ENCODE measurements around the gene KRT33B.

The KRT33B gene

GRCh38 chr17:41334385-41335305 is 35.0 kb downstream of the KRT33B start:
- Histone ChIP-seq H3K79me2 (ENCODE audit: insufficient read depth, low read length) (no peaks in the 10 kb centered on the region), H3K4me3 (ENCODE audit: insufficient read depth, low read length, poor library complexity, severe bottlenecking) (no peak overlapping the region), H3F3A (ENCODE audit: insufficient read depth) (no peaks in the 10 kb centered on the region), H3K9ac (ENCODE audit: low read length) (no peak overlapping the region), H3K9me3 (ENCODE audit: insufficient read depth, low read length) (no peaks in the 10 kb centered on the region), H2AFZ (ENCODE audit: low read depth, low read length, severe bottlenecking) (no peak overlapping the region), H3K4me2 (ENCODE audit: low read depth, low read length, poor library complexity, severe bottlenecking) (no peak overlapping the region), H3K27ac (ENCODE audit: low read depth, low read length) (no peak overlapping the region), H3K36me3 (ENCODE audit: low read length) (no peaks in the 10 kb centered on the region), H4K20me1 (ENCODE audit: low read depth, low read length) (no peaks in the 10 kb centered on the region), H3K9me2 (replicated peaks; ENCODE audit: insufficient read depth, low read length) (no peaks in the 10 kb centered on the region), H3K27me3 (ENCODE audit: low read length) (no peaks in the 10 kb centered on the region)
- TF ChIP-seq CTCF (IDR thresholded peaks at IDR 0.05; ENCODE audit: insufficient read depth, low read length, poor library complexity, severe bottlenecking) = no peak
- TF ChIP-seq EZH2phosphoT487 (conservative IDR thresholded peaks at IDR 0.05; ENCODE audit: low read length) = no peak

- Histone ChIP-seq H4K20me1 (ENCODE audit: low read depth, low read length) (no peaks in the 10 kb centered on the region), H2AFZ (ENCODE audit: low read depth, low read length, severe bottlenecking) (no peak overlapping the region), H3K36me3 (ENCODE audit: low read length) (no peaks in the 10 kb centered on the region), H3F3A (ENCODE audit: insufficient read depth) (no peaks in the 10 kb centered on the region), H3K27ac (ENCODE audit: low read depth, low read length) (no peak overlapping the region), H3K9me3 (ENCODE audit: insufficient read depth, low read length) (no peaks in the 10 kb centered on the region), H3K79me2 (ENCODE audit: insufficient read depth, low read length) (no peaks in the 10 kb centered on the region), H3K27me3 (ENCODE audit: low read length) (no peaks in the 10 kb centered on the region), H3K9ac (ENCODE audit: low read length) (no peak overlapping the region), H3K4me3 (ENCODE audit: insufficient read depth, low read length, poor library complexity, severe bottlenecking) (no peak overlapping the region), H3K9me2 (replicated peaks; ENCODE audit: insufficient read depth, low read length) (no peaks in the 10 kb centered on the region), H3K4me2 (ENCODE audit: low read depth, low read length, poor library complexity, severe bottlenecking) (no peak overlapping the region)
- no peak for TF ChIP-seq CTCF (IDR thresholded peaks at IDR 0.05; ENCODE audit: insufficient read depth, low read length, poor library complexity, severe bottlenecking)
- no peak for TF ChIP-seq EZH2phosphoT487 (conservative IDR thresholded peaks at IDR 0.05; ENCODE audit: low read length)
Observed at GRCh38 chr17:41333836-41334235, 35.8 kb downstream of the KRT33B start.

- H2AFZ ChIP-seq (ENCODE audit: low read depth, low read length, severe bottlenecking) = no peak overlapping the region
- no peaks in the 10 kb centered on the region for H3K9me3 ChIP-seq (ENCODE audit: insufficient read depth, low read length)
- no peaks in the 10 kb centered on the region for H3K79me2 ChIP-seq (ENCODE audit: insufficient read depth, low read length)
- TF ChIP-seq EZH2phosphoT487 (conservative IDR thresholded peaks at IDR 0.05; ENCODE audit: low read length) = no peak
- TF ChIP-seq CTCF (IDR thresholded peaks at IDR 0.05; ENCODE audit: insufficient read depth, low read length, poor library complexity, severe bottlenecking) = no peak
- H3K9me2 ChIP-seq (replicated peaks; ENCODE audit: insufficient read depth, low read length) = no peaks in the 10 kb centered on the region
- no peak overlapping the region for H3K4me2 ChIP-seq (ENCODE audit: low read depth, low read length, poor library complexity, severe bottlenecking)
- no peaks in the 10 kb centered on the region for H3K36me3 ChIP-seq (ENCODE audit: low read length)
- no peak overlapping the region for H3K4me3 ChIP-seq (ENCODE audit: insufficient read depth, low read length, poor library complexity, severe bottlenecking)
- H3K9ac ChIP-seq (ENCODE audit: low read length) = no peak overlapping the region
- H3F3A ChIP-seq (ENCODE audit: insufficient read depth) = no peaks in the 10 kb centered on the region
- no peaks in the 10 kb centered on the region for H3K27me3 ChIP-seq (ENCODE audit: low read length)
- no peaks in the 10 kb centered on the region for H4K20me1 ChIP-seq (ENCODE audit: low read depth, low read length)
- H3K27ac ChIP-seq (ENCODE audit: low read depth, low read length) = no peak overlapping the region
Observed at GRCh38 chr17:41333098-41333497, 36.5 kb downstream of the KRT33B start.

Measured in SU-DHL-6 (cell line).